H7 (cell line): ENCODE measurements around the gene MANBA. TPM values are rescaled to one million over a fixed set of nuclear protein-coding genes. Genes with fewer than 3 reads are reported as not detected.

Source experiments
- DNase-seq: peaks from one replicate; pipeline ENCODE4 v3.0.0; 2012
- H3K27me3 ChIP-seq: 2 replicates; pipeline ENCODE4 v1.6.0; 2011; ENCODE audit warnings: mild to moderate bottlenecking, low read length; ENCODE audit not compliant: control insufficient read depth, insufficient read depth
- H3K36me3 ChIP-seq: replicated peaks from 2 replicates; pipeline ENCODE4 v1.5.1; 2011; ENCODE audit warnings: low read length; ENCODE audit not compliant: control insufficient read depth, insufficient read depth
- H3K4me3 ChIP-seq: 2 replicates; pipeline ENCODE4 v1.5.1; 2011; ENCODE audit warnings: low read depth, mild to moderate bottlenecking, control low read depth, low read length, moderate library complexity; ENCODE audit not compliant: insufficient read depth
- total RNA-seq: library from RNA; depleted of rRNA; stranded (reverse); fragments of >200 nt; shearing (Covaris generic); gene quantifications from 2 replicates; pipeline ENCODE4 v1.2.3, GENCODE V29; 2014

Gene MANBA
- total RNA-seq, 1 experiment from 2014 or later: 16.1 TPM

DNA sequence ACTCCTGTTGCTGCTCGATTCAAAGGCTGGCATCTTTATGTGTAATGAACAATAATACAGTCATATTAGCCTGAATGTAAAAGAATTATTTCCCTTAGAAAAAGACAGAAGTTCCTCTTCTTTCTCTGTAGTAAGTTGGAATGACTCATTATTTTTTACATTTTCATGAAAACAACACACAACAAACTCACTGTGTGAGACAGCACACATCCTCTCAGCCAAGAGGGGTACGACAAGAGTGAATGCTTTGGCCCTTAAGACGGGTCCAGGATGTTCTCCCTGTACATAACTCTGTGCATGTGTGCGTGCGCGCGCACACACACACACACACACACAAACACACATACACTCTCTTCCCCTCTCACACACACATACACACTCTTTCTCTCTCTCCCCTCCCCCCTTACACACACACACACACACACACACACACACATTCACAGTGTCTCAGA is 72.8 kb downstream of the MANBA start:
- no peak for DNase-seq
- Histone ChIP-seq H3K36me3 (no peaks in the 10 kb centered on the region; the same call in none of the 2 replicates), H3K4me3 (no peak overlapping the region), H3K27me3 (no peaks in the 10 kb centered on the region)

DNA sequence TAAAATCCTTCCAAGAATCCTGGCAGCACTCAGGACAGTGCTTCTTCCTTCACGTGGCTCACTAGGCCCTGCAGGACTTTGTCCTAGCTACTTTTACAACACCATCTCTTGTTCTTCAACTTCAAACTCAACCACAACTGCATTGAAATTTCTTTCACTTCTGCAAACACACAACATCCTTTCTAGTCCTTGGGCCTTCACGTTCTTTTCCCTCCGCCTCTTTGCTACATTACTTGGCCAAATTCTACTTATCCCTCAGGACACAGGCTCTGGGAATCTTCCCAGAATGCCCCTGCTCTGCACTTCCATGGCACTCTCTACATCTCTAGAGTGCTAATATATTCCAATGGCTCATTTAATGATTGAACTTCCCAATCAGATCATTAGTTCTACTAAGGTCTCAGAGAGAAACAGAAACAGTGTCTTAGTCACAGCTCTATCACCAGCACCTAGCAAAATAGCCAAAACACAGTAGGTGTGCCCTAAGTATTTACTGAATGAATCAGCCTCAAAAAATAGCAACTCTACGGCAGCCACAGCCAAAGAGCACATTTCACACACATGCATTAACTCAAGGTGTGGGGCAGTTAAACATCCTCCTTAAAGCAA is 73.3 kb downstream of the MANBA start:
- DNase-seq: no peak
- Histone ChIP-seq H3K4me3 (no peak overlapping the region), H3K36me3 (peaks cover 1% of the 10 kb centered on the region), H3K27me3 (no peaks in the 10 kb centered on the region)

DNA sequence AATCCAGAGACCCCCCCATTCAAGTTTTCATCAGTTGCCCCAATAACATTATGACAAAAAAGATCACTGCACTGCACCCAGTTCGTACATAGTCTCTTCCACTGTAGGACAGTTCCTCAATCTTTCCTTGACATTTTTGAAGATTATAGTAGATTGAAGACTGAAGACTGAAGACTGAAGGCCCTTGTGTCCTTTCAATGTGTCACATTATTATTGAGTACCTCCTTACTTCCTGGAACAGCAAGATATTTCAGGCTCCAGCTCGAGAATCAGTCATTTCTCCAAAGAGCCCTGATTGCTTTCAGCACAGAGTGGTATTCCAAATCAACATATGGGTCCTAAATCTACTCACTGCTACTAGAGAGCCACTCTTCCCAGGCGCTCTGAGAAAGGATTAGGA is 75.0 kb downstream of the MANBA start:
- Histone ChIP-seq H3K36me3 (peaks cover 1% of the 10 kb centered on the region), H3K27me3 (no peaks in the 10 kb centered on the region), H3K4me3 (no peak overlapping the region)
- DNase-seq: no peak

DNA sequence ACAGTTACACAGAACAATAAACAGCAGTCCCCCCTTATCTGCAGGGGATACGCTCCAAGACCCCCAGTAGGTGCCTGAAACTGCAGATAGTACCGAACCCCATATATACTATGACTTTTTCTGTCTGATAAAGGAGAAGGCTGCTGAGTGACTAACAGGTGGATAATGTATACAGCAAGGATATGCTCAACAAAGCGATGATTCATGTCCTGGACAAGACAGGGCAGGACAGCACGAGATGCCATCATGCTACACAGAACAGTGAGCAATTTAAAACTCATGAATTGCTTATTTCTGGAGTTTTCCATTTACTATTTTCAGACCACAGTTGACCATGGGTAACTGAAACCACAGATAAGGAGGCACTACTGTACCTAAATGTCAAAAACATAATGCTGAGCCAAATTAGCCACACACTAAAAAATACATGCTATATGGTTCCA is 76.1 kb downstream of the MANBA start:
- DNase-seq: no peak
- Histone ChIP-seq H3K4me3 (no peak overlapping the region), H3K27me3 (no peaks in the 10 kb centered on the region), H3K36me3 (peaks cover 1% of the 10 kb centered on the region; the same call in 1 of the 2 replicates)

DNA sequence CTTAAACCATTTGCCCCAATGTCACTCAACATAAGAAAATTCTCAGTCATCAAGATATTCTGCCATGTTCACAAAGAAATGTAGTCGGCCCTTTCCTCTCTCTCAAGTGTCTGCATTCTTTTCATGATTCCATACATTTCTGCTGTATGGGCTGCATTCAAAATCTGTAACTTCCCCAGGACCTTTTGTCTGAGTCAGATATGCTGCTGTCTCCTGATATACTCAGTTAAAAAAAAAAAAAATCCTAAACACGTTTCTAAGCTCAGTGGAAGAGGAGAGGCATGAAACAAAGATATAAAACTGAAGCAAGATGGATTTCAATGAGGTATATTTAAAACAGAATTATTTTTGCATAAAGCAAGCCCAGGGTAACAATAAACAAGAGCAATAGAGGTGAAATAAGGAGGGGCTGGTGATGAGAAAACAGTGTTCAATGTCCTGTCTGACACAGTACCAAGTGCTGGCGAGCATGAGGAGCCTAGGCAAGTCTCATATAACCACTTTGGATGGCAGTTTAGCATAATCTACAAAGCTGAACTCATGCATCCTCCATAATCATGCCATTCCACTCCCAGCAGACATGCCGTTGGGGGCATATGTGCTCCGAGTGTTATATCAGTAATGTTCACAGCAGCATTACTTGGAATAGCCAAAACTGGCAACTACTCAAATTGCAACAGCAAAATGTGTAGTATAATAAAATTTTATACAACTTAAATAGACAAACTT is 76.7 kb downstream of the MANBA start:
- no peaks in the 10 kb centered on the region for H3K27me3 ChIP-seq
- DNase-seq: no peak
- H3K36me3 ChIP-seq: peaks cover 1% of the 10 kb centered on the region; the same call in 1 of the 2 replicates
- H3K4me3 ChIP-seq: no peak overlapping the region

DNA sequence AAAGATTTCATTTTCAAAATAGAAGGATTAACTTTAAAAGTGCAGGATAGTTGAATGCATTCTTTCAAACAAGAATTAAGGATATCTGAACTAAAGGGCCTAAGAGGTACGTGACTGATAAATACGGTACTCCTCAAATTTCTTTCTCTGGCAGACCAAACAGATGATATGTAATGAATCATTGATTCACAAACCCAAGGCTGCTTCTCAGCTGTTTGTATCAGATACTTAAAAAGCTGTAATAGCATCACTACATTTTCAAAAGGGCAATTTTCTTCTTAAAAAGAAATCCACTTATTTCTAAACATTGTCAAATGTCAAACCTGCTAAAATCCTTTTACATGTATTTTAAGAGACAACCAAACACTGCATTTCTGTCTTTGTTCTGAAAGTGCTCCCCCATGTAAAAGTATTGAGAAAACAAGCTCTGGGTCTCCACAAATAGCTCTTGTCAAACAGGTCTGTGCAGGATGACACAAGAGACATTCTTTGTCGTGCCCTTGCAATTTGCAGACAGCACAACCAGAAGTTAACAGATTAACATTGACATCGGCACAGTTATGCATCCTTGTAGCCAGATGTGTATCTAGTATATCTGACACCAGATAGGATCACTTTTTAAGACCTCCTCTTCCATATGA is 82.0 kb downstream of the MANBA start:
- no peak for DNase-seq
- H3K36me3 ChIP-seq: peaks cover 1% of the 10 kb centered on the region; the same call in 1 of the 2 replicates
- H3K4me3 ChIP-seq: no peak overlapping the region
- H3K27me3 ChIP-seq: no peaks in the 10 kb centered on the region

DNA sequence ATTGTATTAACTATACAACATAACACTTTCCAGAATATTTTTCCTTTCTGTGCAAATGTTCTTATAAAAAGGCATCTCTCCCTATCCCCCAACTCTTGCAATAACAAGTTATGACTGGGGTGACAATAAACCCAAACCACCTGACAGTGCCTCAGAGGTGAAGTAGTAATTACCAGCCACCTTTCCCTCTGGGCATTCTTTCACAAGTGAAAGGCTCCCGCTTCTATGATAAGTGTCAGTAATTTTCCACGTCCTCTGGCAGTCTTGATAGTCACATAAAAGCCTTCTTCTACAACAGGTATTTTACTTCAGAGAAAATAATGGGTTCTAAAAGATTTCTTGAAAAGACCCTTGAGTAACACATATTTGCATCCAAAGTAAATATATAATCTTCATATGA is 82.7 kb downstream of the MANBA start:
- H3K36me3 ChIP-seq: peaks cover 1% of the 10 kb centered on the region; the same call in 1 of the 2 replicates
- no peaks in the 10 kb centered on the region for H3K27me3 ChIP-seq
- no peak overlapping the region for H3K4me3 ChIP-seq
- no peak for DNase-seq

DNA sequence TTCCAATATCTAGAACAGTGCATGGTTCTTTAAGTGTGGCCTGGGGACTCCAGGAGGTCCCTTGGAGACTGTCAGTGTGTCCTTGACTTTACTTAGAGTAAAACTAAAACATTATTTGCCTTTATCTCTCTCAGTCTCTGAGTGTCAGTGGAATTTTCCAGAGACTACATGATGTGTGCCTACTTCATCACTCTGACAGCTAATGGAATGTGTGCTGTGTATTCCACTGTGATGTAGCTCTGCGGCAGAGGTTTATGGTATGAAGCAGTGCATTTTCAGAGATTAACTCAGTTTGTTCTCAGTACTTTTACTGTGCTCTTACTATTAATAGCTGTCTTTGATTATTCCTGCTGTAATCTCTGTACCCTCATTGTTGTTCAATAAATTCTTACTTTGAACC is 85.6 kb downstream of the MANBA start:
- H3K27me3 ChIP-seq: no peaks in the 10 kb centered on the region
- no peak for DNase-seq
- no peaks in the 10 kb centered on the region for H3K36me3 ChIP-seq
- H3K4me3 ChIP-seq: no peak overlapping the region

DNA sequence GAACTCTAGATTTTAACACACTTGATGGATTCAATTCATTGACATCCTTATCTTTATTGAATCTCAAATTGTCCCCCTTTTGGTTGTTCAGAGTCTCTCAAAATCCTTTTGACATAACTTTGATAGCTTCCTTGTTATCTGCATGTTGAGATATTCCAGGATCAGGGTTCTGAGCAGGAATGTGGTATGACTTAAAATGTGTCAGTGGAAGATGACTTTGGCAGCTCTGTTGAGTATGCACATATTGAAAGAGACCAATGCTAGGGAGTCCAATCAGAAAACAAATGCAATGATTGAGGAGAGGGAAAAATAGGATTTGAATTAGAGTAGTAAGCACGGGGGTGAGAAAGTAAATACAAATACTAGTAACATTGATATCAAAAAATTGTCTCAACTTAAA is 93.8 kb downstream of the MANBA start:
- no peak overlapping the region for H3K4me3 ChIP-seq
- H3K27me3 ChIP-seq: no peaks in the 10 kb centered on the region
- no peak for DNase-seq
- no peaks in the 10 kb centered on the region; the same call in 1 of the 2 replicates for H3K36me3 ChIP-seq

DNA sequence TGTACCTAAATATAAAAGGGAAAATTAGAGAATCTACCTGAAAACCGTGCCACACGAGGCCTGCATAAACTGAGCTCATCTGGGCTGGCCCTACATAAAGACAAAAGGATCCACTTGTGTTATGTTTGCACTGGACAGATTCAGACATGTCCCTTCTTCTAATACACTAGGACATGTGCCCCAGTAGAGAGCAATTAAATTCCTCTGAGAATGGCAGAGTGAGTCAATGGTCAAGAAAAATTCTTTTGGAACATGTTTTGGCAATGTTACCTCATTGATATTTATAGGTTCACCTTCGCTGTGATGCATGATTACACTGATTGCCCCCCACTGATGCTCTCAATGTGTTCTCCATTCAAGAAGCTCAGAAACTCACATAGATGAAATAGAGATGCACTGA is 95.2 kb downstream of the MANBA start:
- no peak for DNase-seq
- no peaks in the 10 kb centered on the region; the same call in 1 of the 2 replicates for H3K36me3 ChIP-seq
- no peak overlapping the region for H3K4me3 ChIP-seq
- H3K27me3 ChIP-seq: no peaks in the 10 kb centered on the region

DNA sequence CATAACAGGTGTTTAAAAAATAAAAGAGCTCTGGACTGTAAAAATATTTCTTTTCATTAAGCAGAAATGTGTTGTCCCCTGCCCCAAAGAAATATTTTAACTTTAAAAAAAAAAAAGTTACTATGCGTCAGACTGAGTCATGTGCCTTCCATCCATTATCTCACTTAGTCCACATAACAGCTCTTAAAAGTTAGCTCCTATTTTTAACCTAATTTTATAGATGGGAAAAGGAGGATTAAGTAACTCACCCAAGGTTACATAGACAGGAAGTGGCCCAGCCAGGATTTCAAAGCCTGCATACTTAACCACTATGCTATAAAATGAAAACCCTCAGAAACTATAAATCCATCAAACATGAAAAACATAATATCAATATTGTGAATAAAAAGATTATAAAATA is 97.7 kb downstream of the MANBA start:
- Histone ChIP-seq H3K4me3 (no peak overlapping the region), H3K27me3 (no peaks in the 10 kb centered on the region), H3K36me3 (no peaks in the 10 kb centered on the region; the same call in none of the 2 replicates)
- DNase-seq: no peak

DNA sequence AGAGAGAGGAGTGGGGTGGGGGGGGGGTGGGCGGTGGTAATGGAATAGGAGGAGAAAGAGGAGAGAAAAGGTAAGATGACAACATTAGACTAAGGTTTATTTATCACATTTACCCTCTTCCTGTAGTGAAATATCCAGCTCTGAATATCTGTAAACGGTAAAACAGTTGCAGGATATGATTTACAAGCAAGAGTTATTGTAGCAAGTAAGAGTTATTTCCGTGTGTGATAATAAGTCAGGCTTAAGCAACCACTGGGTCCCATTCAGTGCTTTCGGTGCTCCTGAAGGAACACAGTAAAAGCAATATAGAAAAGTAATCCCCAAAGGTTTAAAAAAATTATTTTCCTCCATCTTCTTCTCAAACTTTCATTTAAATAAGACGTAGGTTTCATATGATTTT is 103.6 kb downstream of the MANBA start:
- no peak overlapping the region for H3K4me3 ChIP-seq
- no peaks in the 10 kb centered on the region for H3K27me3 ChIP-seq
- H3K36me3 ChIP-seq: no peaks in the 10 kb centered on the region; the same call in 1 of the 2 replicates
- no peak for DNase-seq

DNA sequence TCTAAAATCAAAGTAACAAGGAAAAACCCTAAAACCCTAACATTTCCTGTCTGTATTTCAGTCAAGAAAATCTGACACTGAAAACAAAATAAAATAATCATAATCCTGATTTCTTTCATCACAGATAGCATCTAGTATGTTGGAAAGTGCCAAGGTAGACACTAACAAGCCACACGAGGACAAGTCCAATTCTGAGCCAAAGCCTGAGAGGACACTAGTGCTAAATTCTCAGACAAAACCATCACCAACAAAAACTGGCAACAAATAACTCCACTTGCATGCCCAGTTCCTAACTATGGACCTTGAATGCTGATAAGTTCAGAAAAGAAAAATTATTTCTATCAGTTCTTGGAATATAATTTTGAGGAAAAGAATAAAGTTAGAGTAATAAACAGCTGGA is 113.7 kb downstream of the MANBA start:
- H3K27me3 ChIP-seq: no peaks in the 10 kb centered on the region
- no peak for DNase-seq
- no peak overlapping the region for H3K4me3 ChIP-seq
- H3K36me3 ChIP-seq: no peaks in the 10 kb centered on the region; the same call in 1 of the 2 replicates

DNA sequence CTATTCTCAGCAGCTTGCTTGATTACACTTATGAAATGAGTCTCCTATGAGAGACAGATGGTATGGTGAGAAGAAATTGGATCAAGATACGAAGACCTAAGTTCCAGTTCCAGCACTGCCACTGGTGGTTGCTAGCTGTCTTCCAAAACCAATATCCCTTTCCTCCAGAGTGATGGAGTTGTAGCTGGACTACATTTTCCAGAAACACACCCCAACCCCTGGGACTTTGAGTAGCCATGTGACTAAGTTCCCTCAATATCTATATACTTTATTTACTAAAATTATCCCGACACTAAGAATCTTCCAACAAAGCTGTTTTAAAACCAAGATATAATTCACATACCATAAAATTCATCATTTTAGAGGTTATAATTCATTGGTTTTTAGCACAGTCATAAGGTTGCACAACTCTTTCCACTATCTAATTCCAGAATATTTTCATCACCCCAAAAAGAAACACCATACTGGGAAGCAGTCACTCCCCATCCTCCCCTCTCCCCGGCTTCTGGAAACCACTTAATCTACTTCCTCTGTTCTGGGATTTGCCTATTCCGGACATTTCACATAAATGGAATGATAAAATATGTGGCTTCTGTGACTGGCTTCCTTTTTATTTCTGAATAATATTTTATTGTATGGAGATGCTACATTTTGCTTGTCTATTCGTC is 118.0 kb downstream of the MANBA start:
- H3K4me3 ChIP-seq: no peak overlapping the region
- no peaks in the 10 kb centered on the region for H3K27me3 ChIP-seq
- DNase-seq: no peak
- H3K36me3 ChIP-seq: no peaks in the 10 kb centered on the region; the same call in 1 of the 2 replicates
